ENCODE measurements around the gene SLC6A4. TPM values are rescaled to one million over a fixed set of nuclear protein-coding genes. Genes with fewer than 3 reads are reported as not detected.

Gene SLC6A4
- polyA plus RNA-seq, 1 donor (not counting 4 experiments of a cell fraction or from before 2014, with no cell fraction given), result not detected

DNA sequence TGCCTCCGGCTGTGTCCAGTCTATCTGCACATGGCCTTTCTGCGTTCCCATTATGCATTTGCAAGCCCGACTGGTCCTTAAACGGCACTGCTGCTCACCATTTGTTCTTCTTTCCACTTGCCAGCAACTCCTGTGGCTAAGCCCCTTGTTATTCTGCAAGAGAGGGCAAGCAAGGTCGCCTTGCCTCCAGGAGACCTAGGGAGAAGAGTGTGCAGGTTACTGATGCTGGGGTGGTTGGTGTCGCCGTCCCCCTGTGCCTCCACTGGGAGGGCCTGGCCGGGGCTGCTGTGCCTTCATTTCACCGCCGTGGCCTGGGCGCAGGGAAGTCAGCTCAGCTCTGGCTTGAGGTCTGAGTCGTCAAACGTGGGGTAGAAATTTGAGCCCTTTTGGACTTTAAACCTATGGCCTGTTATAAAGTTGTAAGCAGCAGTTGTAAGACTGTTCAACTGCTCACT, 12.7 kb downstream of the SLC6A4 start:
- no peak overlapping the region for H3K9ac ChIP-seq (ENCODE audit: control insufficient read depth, extremely low read depth, insufficient read depth, low read length)
- no peak overlapping the region for H3K27ac ChIP-seq (ENCODE audit: control insufficient read depth, insufficient read depth, low read length)
- no peak overlapping the region for H2AFZ ChIP-seq (ENCODE audit: control insufficient read depth, low read length)
- no peaks in the 10 kb centered on the region for H4K20me1 ChIP-seq (ENCODE audit: control insufficient read depth, extremely low read depth, insufficient read depth, low read length)
- H3K4me2 ChIP-seq (ENCODE audit: control insufficient read depth, extremely low read depth, insufficient read depth, low read depth, low read length), result no peak overlapping the region
- peaks cover 26% of the 10 kb centered on the region for H3K4me1 ChIP-seq (ENCODE audit: control insufficient read depth, extremely low read depth, insufficient read depth, low read length)
- dilution Hi-C loops (cut with MboI; ENCODE audit: extremely low pct_ligation_motif_present, low sequenced_read_pairs), result no loop called here
- H3K9me1 ChIP-seq (ENCODE audit: control insufficient read depth, extremely low read depth, insufficient read depth, low read length), result no peaks in the 10 kb centered on the region
- H3K27me3 ChIP-seq (ENCODE audit: control insufficient read depth, extremely low read depth, insufficient read depth, low read length), result peaks cover 40% of the 10 kb centered on the region
- H3K9me3 ChIP-seq (ENCODE audit: control insufficient read depth, low read depth, low read length), result no peaks in the 10 kb centered on the region
- no peaks in the 10 kb centered on the region for H3K79me2 ChIP-seq (ENCODE audit: control insufficient read depth, insufficient read depth, low read length)
- H3K4me3 ChIP-seq (ENCODE audit: control insufficient read depth in 2 of 3, extremely low read depth in 1 of 3, insufficient read depth in 2 of 3, low read depth in 1 of 3, low read length in 3 of 3), result no peak overlapping the region
- DNase-seq (ENCODE audit: low read depth, low spot score) (no peak), FAIRE-seq (no peak)
- TF ChIP-seq, protein P1, sequence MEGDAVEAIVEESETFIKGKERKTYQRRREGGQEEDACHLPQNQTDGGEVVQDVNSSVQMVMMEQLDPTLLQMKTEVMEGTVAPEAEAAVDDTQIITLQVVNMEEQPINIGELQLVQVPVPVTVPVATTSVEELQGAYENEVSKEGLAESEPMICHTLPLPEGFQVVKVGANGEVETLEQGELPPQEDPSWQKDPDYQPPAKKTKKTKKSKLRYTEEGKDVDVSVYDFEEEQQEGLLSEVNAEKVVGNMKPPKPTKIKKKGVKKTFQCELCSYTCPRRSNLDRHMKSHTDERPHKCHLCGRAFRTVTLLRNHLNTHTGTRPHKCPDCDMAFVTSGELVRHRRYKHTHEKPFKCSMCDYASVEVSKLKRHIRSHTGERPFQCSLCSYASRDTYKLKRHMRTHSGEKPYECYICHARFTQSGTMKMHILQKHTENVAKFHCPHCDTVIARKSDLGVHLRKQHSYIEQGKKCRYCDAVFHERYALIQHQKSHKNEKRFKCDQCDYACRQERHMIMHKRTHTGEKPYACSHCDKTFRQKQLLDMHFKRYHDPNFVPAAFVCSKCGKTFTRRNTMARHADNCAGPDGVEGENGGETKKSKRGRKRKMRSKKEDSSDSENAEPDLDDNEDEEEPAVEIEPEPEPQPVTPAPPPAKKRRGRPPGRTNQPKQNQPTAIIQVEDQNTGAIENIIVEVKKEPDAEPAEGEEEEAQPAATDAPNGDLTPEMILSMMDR (optimal IDR thresholded peaks at IDR 0.05 in 1 of 3, IDR thresholded peaks at IDR 0.05 in 1 of 3, conservative IDR thresholded peaks at IDR 0.05 in 1 of 3; ENCODE audit: extremely low read depth in 1 of 3, insufficient read depth in 2 of 3, low read length in 3 of 3), result no peak
- no peak for TF ChIP-seq EZH2 (IDR thresholded peaks at IDR 0.05; ENCODE audit: low read length)
- no peaks in the 10 kb centered on the region for H3K36me3 ChIP-seq (ENCODE audit: control insufficient read depth in 2 of 2, extremely low read depth in 1 of 2, insufficient read depth in 2 of 2, low read length in 2 of 2)

DNA sequence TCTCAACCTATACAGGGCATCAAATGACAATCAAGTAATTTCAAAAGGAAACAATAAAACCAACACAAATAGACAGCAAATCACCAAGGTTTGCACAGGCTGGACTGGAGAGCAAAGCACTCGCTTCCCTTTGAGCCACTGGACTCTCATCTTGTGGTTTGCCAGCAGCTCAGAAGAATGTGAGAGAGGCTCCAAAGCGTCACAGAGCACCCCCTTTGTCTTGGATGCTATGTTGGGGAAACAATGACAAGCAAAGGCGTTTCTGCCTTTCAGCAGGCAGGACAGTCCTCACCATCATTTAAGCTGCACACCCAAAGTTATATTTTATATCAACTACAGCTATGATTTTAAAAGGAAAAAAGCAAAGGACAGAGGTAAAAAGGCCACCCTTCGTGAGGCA, 13.2 kb downstream of the SLC6A4 start:
- H3K79me2 ChIP-seq (ENCODE audit: control insufficient read depth, insufficient read depth, low read length), result no peaks in the 10 kb centered on the region
- H3K9ac ChIP-seq (ENCODE audit: control insufficient read depth, extremely low read depth, insufficient read depth, low read length), result no peak overlapping the region
- peaks cover 40% of the 10 kb centered on the region for H3K27me3 ChIP-seq (ENCODE audit: control insufficient read depth, extremely low read depth, insufficient read depth, low read length)
- H3K4me3 ChIP-seq (ENCODE audit: control insufficient read depth in 2 of 3, extremely low read depth in 1 of 3, insufficient read depth in 2 of 3, low read depth in 1 of 3, low read length in 3 of 3), result no peak overlapping the region
- peaks cover 24% of the 10 kb centered on the region for H3K4me1 ChIP-seq (ENCODE audit: control insufficient read depth, extremely low read depth, insufficient read depth, low read length)
- H3K9me3 ChIP-seq (ENCODE audit: control insufficient read depth, low read depth, low read length), result no peaks in the 10 kb centered on the region
- no peak overlapping the region for H2AFZ ChIP-seq (ENCODE audit: control insufficient read depth, low read length)
- dilution Hi-C loops (cut with MboI; ENCODE audit: extremely low pct_ligation_motif_present, low sequenced_read_pairs), result no loop called here
- no peak for FAIRE-seq
- no peak for DNase-seq (ENCODE audit: low read depth, low spot score)
- no peaks in the 10 kb centered on the region for H3K9me1 ChIP-seq (ENCODE audit: control insufficient read depth, extremely low read depth, insufficient read depth, low read length)
- no peaks in the 10 kb centered on the region for H3K36me3 ChIP-seq (ENCODE audit: control insufficient read depth in 2 of 2, extremely low read depth in 1 of 2, insufficient read depth in 2 of 2, low read length in 2 of 2)
- no peak overlapping the region for H3K27ac ChIP-seq (ENCODE audit: control insufficient read depth, insufficient read depth, low read length)
- no peaks in the 10 kb centered on the region for H4K20me1 ChIP-seq (ENCODE audit: control insufficient read depth, extremely low read depth, insufficient read depth, low read length)
- TF ChIP-seq, protein P1 (optimal IDR thresholded peaks at IDR 0.05 in 1 of 3, IDR thresholded peaks at IDR 0.05 in 1 of 3, conservative IDR thresholded peaks at IDR 0.05 in 1 of 3; ENCODE audit: extremely low read depth in 1 of 3, insufficient read depth in 2 of 3, low read length in 3 of 3), result no peak
- TF ChIP-seq EZH2 (IDR thresholded peaks at IDR 0.05; ENCODE audit: low read length), result no peak
- no peak overlapping the region for H3K4me2 ChIP-seq (ENCODE audit: control insufficient read depth, extremely low read depth, insufficient read depth, low read depth, low read length)

All from keratinocyte (primary cell).